ENCODE measurements around the gene CYP17A1. TPM values are rescaled to one million over a fixed set of nuclear protein-coding genes. Genes with fewer than 3 reads are reported as not detected.

Gene CYP17A1
- total and polyA plus RNA-seq, 4 donors = 0.39 to 3.7 (median 1.6) TPM

- no peak for TF ChIP-seq CTCF (IDR thresholded peaks at IDR 0.05; ENCODE audit: control extremely low read depth, extremely low read depth)
- DNase-seq (no peak), ATAC-seq (ENCODE audit: insufficient read depth, low FRiP score) (no peak)
- H3K27ac ChIP-seq (ENCODE audit: low read depth in 1 of 2, low read length in 1 of 2) = peak overlapping the region; percentile 38 to 72
- peaks cover 14 to 33% (median 23%) of the 10 kb centered on the region in 5 donors for H3K4me1 ChIP-seq (ENCODE audit: control insufficient read depth in 5 of 5, insufficient read depth in 5 of 5, low read length in 5 of 5)
- H3K9ac ChIP-seq (ENCODE audit: insufficient read depth in 1 of 2, low read length in 2 of 2) = no peak overlapping the region
- no peaks in the 10 kb centered on the region for H3K9me3 ChIP-seq (ENCODE audit: control insufficient read depth in 4 of 4, insufficient read depth in 3 of 4, low read length in 3 of 4)
- H3K36me3 ChIP-seq (ENCODE audit: control insufficient read depth in 4 of 4, insufficient read depth in 4 of 4, low read length in 4 of 4) = peaks cover 0 to 33% (median 25%) of the 10 kb centered on the region in 4 donors
- 56 to 78% methylated on average over 8 of the region's 8 CpGs for WGBS, 2 donors
- H3K27me3 ChIP-seq (ENCODE audit: control insufficient read depth in 3 of 3, insufficient read depth in 3 of 3, low read length in 2 of 3) = no peaks in the 10 kb centered on the region
- no peak overlapping the region for H3K4me3 ChIP-seq
Observed at GRCh38 chr10:102799691-102800471, 37.3 kb downstream of the CYP17A1 start.

GRCh38 chr10:102796407-102797176 lies 40.6 kb downstream of the CYP17A1 start:
- no peak overlapping the region for H3K4me3 ChIP-seq

More at GRCh38 chr10:102796407-102797176, 40.6 kb downstream of the CYP17A1 start:
- WGBS, 2 donors = 22 to 28% methylated on average over 9 of the region's 9 CpGs
- Histone ChIP-seq H3K4me1 (ENCODE audit: control insufficient read depth in 5 of 5, insufficient read depth in 5 of 5, low read length in 5 of 5) (peaks cover 17 to 34% (median 25%) of the 10 kb centered on the region in 5 donors), H3K27me3 (ENCODE audit: control insufficient read depth in 3 of 3, insufficient read depth in 3 of 3, low read length in 2 of 3) (no peaks in the 10 kb centered on the region), H3K9ac (ENCODE audit: insufficient read depth in 1 of 2, low read length in 2 of 2) (peak overlapping the region in 1 of 2 donors; percentile 60), H3K36me3 (ENCODE audit: control insufficient read depth in 4 of 4, insufficient read depth in 4 of 4, low read length in 4 of 4) (peaks cover 0 to 26% (median 19%) of the 10 kb centered on the region in 4 donors), H3K27ac (ENCODE audit: low read depth in 1 of 2, low read length in 1 of 2) (peak overlapping the region; percentile 89 to 94), H3K9me3 (ENCODE audit: control insufficient read depth in 4 of 4, insufficient read depth in 3 of 4, low read length in 3 of 4) (no peaks in the 10 kb centered on the region)
- DNase-seq (peak; percentile 77 to 91 (median 88)), ATAC-seq (ENCODE audit: insufficient read depth, low FRiP score) (peak; percentile 83)
- TF ChIP-seq CTCF (IDR thresholded peaks at IDR 0.05; ENCODE audit: control extremely low read depth, extremely low read depth) = no peak
